B cell (primary cell): ENCODE measurements around the gene TNRC6C. TPM values are rescaled to one million over a fixed set of nuclear protein-coding genes. Genes with fewer than 3 reads are reported as not detected.

ENCODE experiments used
- ATAC-seq: fragments of 200-7000 bp; cut with Tn5 transposase; one replicate; pipeline ENCODE4 v1.10.0; 2021; ENCODE audit warnings: low read depth, mild to moderate bottlenecking, moderate number of reproducible peaks, moderate library complexity
- CTCF ChIA-PET: fragments of 350-600 bp; sonication (Branson Sonifier 250); formaldehyde crosslinking; loops from one replicate; lab custom pipeline; 2021; ENCODE audit warnings: antibody characterized with exemption, inconsistent platforms; lab: Charles Lee
- POLR2A ChIA-PET: fragments of 350-600 bp; sonication (Branson Sonifier 250); formaldehyde crosslinking; loops from one replicate; lab custom pipeline; 2021; ENCODE audit warnings: antibody characterized with exemption; lab: Charles Lee
- DNase-seq: peaks from one replicate; pipeline ENCODE4 v3.0.0; 2013
- H2AFZ ChIP-seq: 2 replicates; pipeline ENCODE4 v1.6.1; 2012; ENCODE audit warnings: mild to moderate bottlenecking, low read depth, low read length; ENCODE audit not compliant: insufficient read depth, poor library complexity, severe bottlenecking
- H3K27ac ChIP-seq, 2 donors: 1 replicate in 1 of 2; 2 replicates in 1 of 2; pipeline ENCODE4 v1.5.1; 2012 to 2013; ENCODE audit warnings: low read length in 2 of 2, mild to moderate bottlenecking in 2 of 2, moderate library complexity in 1 of 2
- H3K27me3 ChIP-seq, 4 experiments: fragments of 200-600 bp in 1 of 4; sonication (generic) in 1 of 4; replicated peaks in 1 of 4; 1 replicate in 2 of 4; 2 replicates in 2 of 4; pipeline versions ENCODE4 v1.6.1 to v1.7.0; 2013 to 2016; ENCODE audit warnings: low read length in 3 of 4, mild to moderate bottlenecking in 2 of 4, mixed read lengths in 1 of 4, moderate library complexity in 1 of 4; ENCODE audit not compliant: insufficient read depth in 4 of 4, control insufficient read depth in 3 of 4; ENCODE audit errors: control extremely low read depth in 1 of 4
- H3K36me3 ChIP-seq, 2 experiments: replicated peaks in 1 of 2; 1 replicate in 1 of 2; 2 replicates in 1 of 2; pipeline versions ENCODE4 v1.6.1 to v1.7.1; 2013; ENCODE audit warnings: low read length in 1 of 2; ENCODE audit not compliant: insufficient read depth in 2 of 2, control insufficient read depth in 1 of 2; ENCODE audit errors: control extremely low read depth in 1 of 2, extremely low read depth in 1 of 2
- H3K4me1 ChIP-seq, 2 donors: fragments of 200-600 bp in 1 of 2; sonication (generic) in 1 of 2; 1 replicate in 1 of 2; 2 replicates in 1 of 2; pipeline versions ENCODE4 v1.5.1 to v1.6.1; 2013 to 2017; ENCODE audit warnings: low read length in 2 of 2; ENCODE audit not compliant: control insufficient read depth in 2 of 2, insufficient read depth in 2 of 2
- H3K4me2 ChIP-seq: replicated peaks from 2 replicates; pipeline ENCODE3; 2012; ENCODE audit warnings: mild to moderate bottlenecking, low read depth, low read length; ENCODE audit not compliant: poor library complexity, severe bottlenecking
- H3K4me3 ChIP-seq, 5 experiments: fragments of 200-600 bp in 1 of 5; sonication (generic) in 1 of 5; 1 replicate in 3 of 5; 2 replicates in 2 of 5; pipeline versions ENCODE4 v1.5.1 to v1.7.0; 2011 to 2016; ENCODE audit warnings: low read length in 4 of 5, mild to moderate bottlenecking in 4 of 5, low read depth in 2 of 5, control low read depth in 1 of 5, moderate library complexity in 1 of 5; ENCODE audit not compliant: insufficient read depth in 1 of 5; ENCODE audit errors: control extremely low read depth in 1 of 5, extremely low read depth in 1 of 5
- H3K79me2 ChIP-seq: fragments of 200-600 bp; sonication (generic); one replicate; pipeline ENCODE4 v1.6.0; 2016; ENCODE audit warnings: low read length; ENCODE audit not compliant: control insufficient read depth, insufficient read depth
- H3K9ac ChIP-seq: fragments of 200-600 bp; sonication (generic); 2 replicates; pipeline ENCODE4 v1.6.1; 2017; ENCODE audit warnings: mild to moderate bottlenecking, low read length, moderate library complexity
- H3K9me3 ChIP-seq, 3 donors: one replicate each; pipeline versions ENCODE4 v1.6.1 to v1.7.1; 2013; ENCODE audit warnings: low read length in 2 of 3; ENCODE audit not compliant: control insufficient read depth in 2 of 3, insufficient read depth in 1 of 3; ENCODE audit errors: control extremely low read depth in 1 of 3
- H4K20me1 ChIP-seq: 2 replicates; pipeline ENCODE4 v1.6.0; 2012; ENCODE audit warnings: mild to moderate bottlenecking, low read length; ENCODE audit not compliant: insufficient read depth, control insufficient read depth, poor library complexity, severe bottlenecking
- H3K27ac Mint-ChIP-seq: one replicate; pipeline ENCODE4 v1.8.0; 2021; ENCODE audit warnings: mixed read lengths
- H3K27me3 Mint-ChIP-seq: one replicate; pipeline ENCODE4 v1.8.0; 2021; ENCODE audit warnings: mixed read lengths
- H3K4me1 Mint-ChIP-seq: one replicate; pipeline ENCODE4 v1.8.0; 2021; ENCODE audit warnings: mixed read lengths
- H3K4me3 Mint-ChIP-seq: one replicate; pipeline ENCODE4 v1.8.0; 2021; ENCODE audit warnings: mixed read lengths
- H3K9me3 Mint-ChIP-seq: one replicate; pipeline ENCODE4 v1.8.0; 2022; ENCODE audit warnings: mixed read lengths; ENCODE audit not compliant: insufficient read depth
- EZH2 ChIP-seq: IDR thresholded peaks from 2 replicates; pipeline ENCODE4 v1.6.1; 2012; ENCODE audit warnings: borderline replicate concordance, low read depth, mild to moderate bottlenecking, moderate library complexity, low read length; ENCODE audit not compliant: insufficient read depth, poor library complexity, severe bottlenecking
- WGBS: methylation state at CpG from one replicate; pipeline ENCODE4 v1.1.5; 2013; ENCODE audit warnings: missing lambda C conversion rate; ENCODE audit not compliant: insufficient coverage; 5-methylcytosine and 5-hydroxymethylcytosine counted together
- intact Hi-C: fragments of 100-400 bp; cut with micrococcal nuclease; formaldehyde crosslinking; loops from one replicate; pipeline ENCODE4 v1.10.0; 2022
- polyA plus RNA-seq: library from polyadenylated mRNA; depleted of rRNA; stranded (reverse); fragments of >200 nt; gene quantifications from 2 replicates; pipeline ENCODE4 v1.2.3, GENCODE V29; 2012
- total RNA-seq, 2 donors: library from RNA; stranded (reverse); fragments of 120-200 nt in 1 of 2; gene quantifications; 1 replicate in 1 of 2; 2 replicates in 1 of 2; pipeline versions ENCODE4 v1.2.3 to v1.2.4, GENCODE V29; 2013 to 2022
- TF ChIP-seq, protein P1 (sequence below): fragments of 200-600 bp; IDR thresholded peaks from one replicate; pipeline ENCODE4 v1.8.0; 2022; ENCODE audit warnings: antibody characterized with exemption, mild to moderate bottlenecking

TNRC6C gene
- total and polyA plus RNA-seq, 2 donors (not counting 1 experiment from before 2014, with no cell fraction given): 3.9 to 63.8 TPM

- ChIA-PET POLR2A (interaction anchor here (0.6 to 2.5 kb wide), 5 partner anchors 11 to 25 kb away, joined by 3 to 15 read pairs (median 10); partner anchors contain the start of genes SYNGR2 and TMC8), CTCF (interaction anchor here (2.1 to 2.9 kb wide), 2 partner anchors 14 to 24 kb away, joined by 10 to 15 read pairs; no protein-coding TSS in a partner anchor)
- Mint-ChIP-seq H3K27me3 (no peaks in the 10 kb centered on the region), H3K4me1 (peaks cover 68% of the 10 kb centered on the region), H3K27ac (peak overlapping the region; percentile 46), H3K4me3 (no peak overlapping the region), H3K9me3 (peaks cover 2% of the 10 kb centered on the region)
- H3K4me2 ChIP-seq: peak overlapping the region; percentile 2
- no peak overlapping the region for H3K4me3 ChIP-seq
- 94% methylated on average over 3 of the region's 7 CpGs for WGBS
- H2AFZ ChIP-seq: no peak overlapping the region
- H3K27me3 ChIP-seq: no peaks in the 10 kb centered on the region
- H3K36me3 ChIP-seq: no peaks in the 10 kb centered on the region
- DNase-seq (no peak), ATAC-seq (no peak)
- H4K20me1 ChIP-seq: no peaks in the 10 kb centered on the region
- peaks cover 0 to 28% (median 7%) of the 10 kb centered on the region in 3 donors for H3K9me3 ChIP-seq
- H3K79me2 ChIP-seq: peaks cover 10% of the 10 kb centered on the region
- no peak overlapping the region for H3K9ac ChIP-seq
- intact Hi-C loops: no loop called here
- H3K4me1 ChIP-seq: peaks cover 68 to 92% of the 10 kb centered on the region in 2 donors
- H3K27ac ChIP-seq: no peak overlapping the region
- TF ChIP-seq, protein P1, sequence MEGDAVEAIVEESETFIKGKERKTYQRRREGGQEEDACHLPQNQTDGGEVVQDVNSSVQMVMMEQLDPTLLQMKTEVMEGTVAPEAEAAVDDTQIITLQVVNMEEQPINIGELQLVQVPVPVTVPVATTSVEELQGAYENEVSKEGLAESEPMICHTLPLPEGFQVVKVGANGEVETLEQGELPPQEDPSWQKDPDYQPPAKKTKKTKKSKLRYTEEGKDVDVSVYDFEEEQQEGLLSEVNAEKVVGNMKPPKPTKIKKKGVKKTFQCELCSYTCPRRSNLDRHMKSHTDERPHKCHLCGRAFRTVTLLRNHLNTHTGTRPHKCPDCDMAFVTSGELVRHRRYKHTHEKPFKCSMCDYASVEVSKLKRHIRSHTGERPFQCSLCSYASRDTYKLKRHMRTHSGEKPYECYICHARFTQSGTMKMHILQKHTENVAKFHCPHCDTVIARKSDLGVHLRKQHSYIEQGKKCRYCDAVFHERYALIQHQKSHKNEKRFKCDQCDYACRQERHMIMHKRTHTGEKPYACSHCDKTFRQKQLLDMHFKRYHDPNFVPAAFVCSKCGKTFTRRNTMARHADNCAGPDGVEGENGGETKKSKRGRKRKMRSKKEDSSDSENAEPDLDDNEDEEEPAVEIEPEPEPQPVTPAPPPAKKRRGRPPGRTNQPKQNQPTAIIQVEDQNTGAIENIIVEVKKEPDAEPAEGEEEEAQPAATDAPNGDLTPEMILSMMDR: no peak
- TF ChIP-seq EZH2: no peak
These were observed 193.1 kb downstream of the TNRC6C start for GRCh38 chr17:78151514-78152008.
